VCaP (cell line): ENCODE measurements around the gene SKAP2.

Source experiments
- H3K27ac ChIP-seq: fragments of 450-650 bp; 2 replicates; pipeline ENCODE4 v1.5.1; 2017
- CTCF ChIP-seq: fragments of 450-650 bp; conservative IDR thresholded peaks from 2 replicates; pipeline ENCODE4 v1.5.1; 2017; ENCODE audit warnings: mild to moderate bottlenecking, moderate library complexity

The SKAP2 gene

GRCh38 chr7:26857170-26857505 lies 7.3 kb downstream of the SKAP2 start:
- TF ChIP-seq CTCF = no peak
- no peak overlapping the region for H3K27ac ChIP-seq

- TF ChIP-seq CTCF = no peak
- no peak overlapping the region for H3K27ac ChIP-seq
Observed at GRCh38 chr7:26856176-26856985, 8.0 kb downstream of the SKAP2 start.

DNA sequence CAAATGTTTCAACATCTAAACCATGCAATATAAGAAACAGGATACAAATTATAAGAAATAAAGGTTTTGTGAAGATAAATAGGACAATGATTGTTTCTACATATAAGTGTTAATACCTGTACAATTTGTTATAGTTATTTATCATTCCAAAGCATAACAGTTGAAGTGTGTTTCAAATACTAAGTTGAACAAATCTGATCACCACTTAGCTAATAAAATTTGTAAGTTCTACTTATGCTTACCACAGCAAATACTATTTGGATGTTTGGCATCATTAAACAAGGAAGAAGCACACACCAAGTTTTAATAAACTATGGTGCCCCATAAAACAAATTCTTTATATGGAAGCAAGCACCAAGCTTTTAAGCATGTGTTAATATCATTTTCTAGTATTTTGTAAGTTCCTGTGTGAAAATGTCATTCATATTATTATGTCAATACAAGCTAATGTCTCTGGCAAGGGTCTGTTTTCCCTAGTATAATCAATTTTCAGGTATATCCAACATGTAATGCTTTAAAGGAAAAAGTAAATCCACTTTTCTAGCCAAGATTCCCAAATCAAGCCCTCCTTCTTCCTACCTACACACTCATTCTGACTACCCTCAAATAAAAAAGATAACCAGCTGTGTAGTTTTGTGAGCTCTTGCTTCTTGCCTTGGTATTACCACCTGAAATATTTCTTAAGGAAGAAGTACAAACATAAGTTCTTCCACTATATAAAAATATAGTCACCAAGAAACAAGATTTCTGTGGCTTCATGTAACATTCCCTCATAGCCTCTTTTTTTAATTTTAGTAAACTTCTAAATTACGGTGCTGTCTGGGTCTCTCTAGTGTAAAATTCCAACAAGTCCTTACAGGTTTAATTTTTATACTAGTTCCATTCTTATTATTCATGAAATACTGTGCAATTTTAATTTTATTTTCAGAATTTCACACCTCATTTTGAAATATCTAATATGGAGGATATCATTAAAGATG lies 9.2 kb downstream of the SKAP2 start:
- no peak overlapping the region for H3K27ac ChIP-seq
- no peak for TF ChIP-seq CTCF

GRCh38 chr7:26853788-26854393 lies 10.5 kb downstream of the SKAP2 start:
- TF ChIP-seq CTCF = peak; percentile 77
- no peak overlapping the region for H3K27ac ChIP-seq

GRCh38 chr7:26850193-26850651 lies 14.2 kb downstream of the SKAP2 start:
- H3K27ac ChIP-seq = no peak overlapping the region
- no peak for TF ChIP-seq CTCF

- no peak overlapping the region for H3K27ac ChIP-seq
- peak; percentile 61 for TF ChIP-seq CTCF
Observed at GRCh38 chr7:26843705-26844104, 20.7 kb downstream of the SKAP2 start.

DNA sequence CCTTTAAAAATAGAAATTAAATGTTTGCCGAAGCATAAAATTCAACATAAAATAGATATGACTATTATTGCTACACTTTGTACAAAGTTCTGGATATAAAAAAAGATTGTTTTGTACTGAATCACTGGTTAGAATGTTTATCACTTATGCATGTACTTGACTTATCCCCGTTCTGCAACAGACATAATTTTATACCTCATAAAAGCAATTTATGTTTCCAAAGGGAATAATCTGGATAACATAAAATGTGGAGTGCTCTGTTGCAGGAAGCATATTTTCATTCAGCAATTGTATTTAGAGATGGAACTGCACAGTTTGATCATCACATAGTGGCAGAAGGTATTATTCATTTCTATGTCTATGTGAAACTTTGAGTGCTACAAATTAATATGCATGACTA lies 21.5 kb downstream of the SKAP2 start:
- no peak overlapping the region for H3K27ac ChIP-seq
- TF ChIP-seq CTCF = no peak
